Nephron progenitor cell (in vitro differentiated cells): Measurements from ENCODE around the gene ANKRD1.

Experiments
- DNase-seq: peaks from one replicate; pipeline ENCODE4 v3.0.0; 2021
- H3K27ac Mint-ChIP-seq: 2 replicates; pipeline ENCODE4 v1.8.0; 2021; ENCODE audit warnings: mild to moderate bottlenecking, moderate library complexity, mixed read lengths
- H3K27me3 Mint-ChIP-seq: 2 replicates; pipeline ENCODE4 v1.8.0; 2021; ENCODE audit warnings: mild to moderate bottlenecking, low read depth, mixed read lengths; ENCODE audit not compliant: poor library complexity
- H3K36me3 Mint-ChIP-seq: 2 replicates; pipeline ENCODE4 v1.8.0; 2021; ENCODE audit warnings: low read depth, mixed read lengths
- H3K4me1 Mint-ChIP-seq: 2 replicates; pipeline ENCODE4 v1.8.0; 2021; ENCODE audit warnings: mixed read lengths
- H3K4me3 Mint-ChIP-seq: 2 replicates; pipeline ENCODE4 v1.8.0; 2021; ENCODE audit warnings: mild to moderate bottlenecking, moderate library complexity, mixed read lengths
- H3K9me3 Mint-ChIP-seq: 2 replicates; pipeline ENCODE4 v1.8.0; 2021; ENCODE audit warnings: mild to moderate bottlenecking, moderate library complexity, mixed read lengths
- CTCF ChIP-seq: fragments of 200-600 bp; sonication (generic); IDR thresholded peaks from 2 replicates; pipeline ENCODE4 v1.5.0; 2021; ENCODE audit warnings: antibody characterized with exemption

Gene ANKRD1

GRCh38 chr10:90966146-90966545 is 45.3 kb upstream of the ANKRD1 start:
- no peak overlapping the region for H3K27ac Mint-ChIP-seq
- no peak for DNase-seq
- H3K27me3 Mint-ChIP-seq = peaks cover 4% of the 10 kb centered on the region
- TF ChIP-seq CTCF = no peak
- H3K9me3 Mint-ChIP-seq = peaks cover 14% of the 10 kb centered on the region
- H3K36me3 Mint-ChIP-seq = peaks cover 5% of the 10 kb centered on the region
- H3K4me1 Mint-ChIP-seq = peaks cover 56% of the 10 kb centered on the region
- H3K4me3 Mint-ChIP-seq = no peak overlapping the region

- no peak for TF ChIP-seq CTCF
- Mint-ChIP-seq H3K9me3 (peaks cover 10% of the 10 kb centered on the region), H3K36me3 (peaks cover under 1% of the 10 kb centered on the region), H3K4me1 (peaks cover 52% of the 10 kb centered on the region), H3K4me3 (no peak overlapping the region), H3K27me3 (peaks cover 4% of the 10 kb centered on the region), H3K27ac (no peak overlapping the region)
- DNase-seq = no peak
Measured at GRCh38 chr10:90965720-90966119, 44.8 kb upstream of the ANKRD1 start.

GRCh38 chr10:90964781-90965465 is 44.0 kb upstream of the ANKRD1 start:
- Mint-ChIP-seq H3K9me3 (peaks cover 2% of the 10 kb centered on the region), H3K27ac (no peak overlapping the region), H3K27me3 (peaks cover 4% of the 10 kb centered on the region), H3K36me3 (no peaks in the 10 kb centered on the region), H3K4me1 (peaks cover 47% of the 10 kb centered on the region), H3K4me3 (no peak overlapping the region)
- DNase-seq = no peak
- no peak for TF ChIP-seq CTCF

- DNase-seq = no peak
- Mint-ChIP-seq H3K9me3 (no peaks in the 10 kb centered on the region), H3K36me3 (no peaks in the 10 kb centered on the region), H3K27ac (no peak overlapping the region), H3K27me3 (peaks cover 4% of the 10 kb centered on the region), H3K4me3 (no peak overlapping the region), H3K4me1 (peaks cover 31% of the 10 kb centered on the region)
- TF ChIP-seq CTCF = no peak
Measured at GRCh38 chr10:90963331-90963730, 42.4 kb upstream of the ANKRD1 start.

GRCh38 chr10:90960355-90960814 is 39.5 kb upstream of the ANKRD1 start:
- TF ChIP-seq CTCF = no peak
- Mint-ChIP-seq H3K27ac (no peak overlapping the region), H3K4me1 (peaks cover 2% of the 10 kb centered on the region), H3K9me3 (peaks cover 3% of the 10 kb centered on the region), H3K27me3 (peaks cover 4% of the 10 kb centered on the region), H3K4me3 (no peak overlapping the region), H3K36me3 (no peaks in the 10 kb centered on the region)
- DNase-seq = no peak

GRCh38 chr10:90959826-90960225 is 38.9 kb upstream of the ANKRD1 start:
- peaks cover 4% of the 10 kb centered on the region for H3K27me3 Mint-ChIP-seq

More at GRCh38 chr10:90959826-90960225, 38.9 kb upstream of the ANKRD1 start:
- no peak for TF ChIP-seq CTCF
- Mint-ChIP-seq H3K27ac (peak overlapping the region; percentile 20), H3K36me3 (no peaks in the 10 kb centered on the region), H3K9me3 (peaks cover 3% of the 10 kb centered on the region), H3K4me1 (no peaks in the 10 kb centered on the region), H3K4me3 (no peak overlapping the region)
- DNase-seq = no peak
